ENCODE data around the gene GALNT18.

Gene GALNT18

DNA sequence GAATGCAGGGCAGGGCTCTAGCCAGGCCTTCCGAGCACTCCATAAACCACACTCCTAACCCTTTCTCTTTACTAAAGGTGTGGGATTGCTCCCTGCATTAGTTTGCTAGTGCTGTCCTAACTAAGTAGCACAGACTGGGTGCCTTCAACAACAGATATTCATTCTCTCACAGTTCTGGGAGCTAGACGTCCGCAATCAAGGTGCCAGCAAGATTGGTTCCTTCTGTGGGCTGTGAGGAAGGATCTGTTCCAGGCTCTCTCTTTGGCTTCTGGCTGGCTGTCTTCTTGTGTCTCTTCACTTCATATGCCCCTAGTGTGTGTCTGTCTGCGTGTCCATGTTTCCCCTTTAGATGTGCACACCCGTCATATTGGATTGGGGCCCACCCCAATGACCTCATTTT, 59.8 kb downstream of the GALNT18 start:
- peaks cover 20% of the 10 kb centered on the region for H3K4me1 ChIP-seq (ENCODE audit: insufficient read depth, low read length)
- H3K27ac ChIP-seq (ENCODE audit: low read depth, low read length) = no peak overlapping the region
- no peaks in the 10 kb centered on the region for H3K27me3 ChIP-seq (ENCODE audit: control insufficient read depth in 1 of 2, insufficient read depth in 2 of 2, low read length in 2 of 2)
- no peak overlapping the region for H3K4me3 ChIP-seq (ENCODE audit: low read depth in 1 of 2, low read length in 2 of 2)
- H3K36me3 ChIP-seq (ENCODE audit: insufficient read depth, low read length) = no peaks in the 10 kb centered on the region
- no peaks in the 10 kb centered on the region for H3K9me3 ChIP-seq (ENCODE audit: low read length)
- no peak overlapping the region for H3K9ac ChIP-seq (ENCODE audit: low read length)

GRCh38 chr11:11558826-11559225, 63.0 kb downstream of the GALNT18 start:
- Histone ChIP-seq H3K36me3 (ENCODE audit: insufficient read depth, low read length) (no peaks in the 10 kb centered on the region), H3K27me3 (ENCODE audit: control insufficient read depth in 1 of 2, insufficient read depth in 2 of 2, low read length in 2 of 2) (no peaks in the 10 kb centered on the region), H3K9ac (ENCODE audit: low read length) (no peak overlapping the region), H3K27ac (ENCODE audit: low read depth, low read length) (no peak overlapping the region), H3K4me3 (ENCODE audit: low read depth in 1 of 2, low read length in 2 of 2) (no peak overlapping the region), H3K4me1 (ENCODE audit: insufficient read depth, low read length) (peaks cover 30% of the 10 kb centered on the region), H3K9me3 (ENCODE audit: low read length) (no peaks in the 10 kb centered on the region)

DNA sequence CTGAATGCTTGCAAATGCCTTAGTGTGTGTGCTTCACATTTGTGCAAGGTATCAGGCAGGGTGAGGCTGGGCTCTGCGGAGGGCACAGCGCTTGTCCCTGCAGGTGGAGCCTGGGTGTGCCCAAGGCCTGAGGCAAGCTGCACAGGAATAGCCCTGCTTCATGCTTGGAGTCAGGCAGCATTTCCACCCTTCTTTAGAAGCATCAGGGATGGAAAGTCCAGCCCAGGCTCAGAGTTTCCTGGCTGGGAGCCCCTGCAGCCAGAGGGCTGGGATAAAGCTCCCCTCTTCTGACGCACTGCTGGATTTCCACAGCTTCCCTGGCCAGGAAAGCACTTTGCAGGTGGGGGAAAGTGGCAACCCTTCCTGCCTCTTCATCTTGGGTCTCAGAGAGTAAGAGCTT, 63.4 kb downstream of the GALNT18 start:
- Histone ChIP-seq H3K4me3 (ENCODE audit: low read depth in 1 of 2, low read length in 2 of 2) (no peak overlapping the region), H3K4me1 (ENCODE audit: insufficient read depth, low read length) (peaks cover 26% of the 10 kb centered on the region), H3K27ac (ENCODE audit: low read depth, low read length) (no peak overlapping the region)

GRCh38 chr11:11555208-11555607, 66.6 kb downstream of the GALNT18 start:
- Histone ChIP-seq H3K27ac (ENCODE audit: low read depth, low read length) (no peak overlapping the region), H3K9ac (ENCODE audit: low read length) (no peak overlapping the region), H3K27me3 (ENCODE audit: control insufficient read depth in 1 of 2, insufficient read depth in 2 of 2, low read length in 2 of 2) (no peaks in the 10 kb centered on the region), H3K4me1 (ENCODE audit: insufficient read depth, low read length) (peaks cover 14% of the 10 kb centered on the region), H3K36me3 (ENCODE audit: insufficient read depth, low read length) (no peaks in the 10 kb centered on the region), H3K4me3 (ENCODE audit: low read depth in 1 of 2, low read length in 2 of 2) (no peak overlapping the region), H3K9me3 (ENCODE audit: low read length) (no peaks in the 10 kb centered on the region)

More for the DNA sequence above, 63.4 kb downstream of the GALNT18 start:
- Histone ChIP-seq H3K36me3 (ENCODE audit: insufficient read depth, low read length) (no peaks in the 10 kb centered on the region), H3K9me3 (ENCODE audit: low read length) (no peaks in the 10 kb centered on the region), H3K27me3 (ENCODE audit: control insufficient read depth in 1 of 2, insufficient read depth in 2 of 2, low read length in 2 of 2) (no peaks in the 10 kb centered on the region), H3K9ac (ENCODE audit: low read length) (no peak overlapping the region)

GRCh38 chr11:11553573-11553972, 68.2 kb downstream of the GALNT18 start:
- no peaks in the 10 kb centered on the region for H3K27me3 ChIP-seq (ENCODE audit: control insufficient read depth in 1 of 2, insufficient read depth in 2 of 2, low read length in 2 of 2)
- H3K4me3 ChIP-seq (ENCODE audit: low read depth in 1 of 2, low read length in 2 of 2) = no peak overlapping the region
- H3K4me1 ChIP-seq (ENCODE audit: insufficient read depth, low read length) = peaks cover 18% of the 10 kb centered on the region
- no peak overlapping the region for H3K27ac ChIP-seq (ENCODE audit: low read depth, low read length)
- H3K9me3 ChIP-seq (ENCODE audit: low read length) = no peaks in the 10 kb centered on the region
- no peaks in the 10 kb centered on the region for H3K36me3 ChIP-seq (ENCODE audit: insufficient read depth, low read length)
- no peak overlapping the region for H3K9ac ChIP-seq (ENCODE audit: low read length)

DNA sequence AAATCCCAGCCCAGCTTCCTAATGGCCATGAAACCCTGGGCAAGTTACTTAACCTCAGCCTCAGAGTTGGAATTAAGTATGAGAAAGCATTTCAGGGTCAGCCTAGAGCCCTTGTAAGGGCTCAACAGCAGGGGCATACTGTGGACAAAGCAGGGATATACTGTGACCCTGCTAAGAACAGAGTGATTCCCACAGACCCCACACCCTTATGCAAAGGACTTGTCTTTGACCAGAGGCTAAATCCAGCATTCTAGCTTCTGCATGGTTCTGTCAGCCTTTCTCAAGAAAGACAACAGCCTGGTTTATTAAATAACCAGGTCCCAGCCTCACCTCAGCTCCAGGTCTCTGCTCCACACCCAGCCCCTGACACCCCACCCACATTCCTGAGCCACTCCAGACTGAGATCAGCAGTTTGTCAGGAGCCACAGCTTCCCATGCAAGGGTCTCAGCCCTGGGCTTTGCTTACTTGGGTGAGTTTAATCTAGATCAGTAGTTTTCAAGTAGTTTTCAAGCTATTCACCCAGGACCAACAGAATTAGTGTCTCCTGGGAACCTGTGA, 69.2 kb downstream of the GALNT18 start:
- Histone ChIP-seq H3K36me3 (ENCODE audit: insufficient read depth, low read length) (no peaks in the 10 kb centered on the region), H3K9ac (ENCODE audit: low read length) (no peak overlapping the region), H3K9me3 (ENCODE audit: low read length) (no peaks in the 10 kb centered on the region), H3K4me1 (ENCODE audit: insufficient read depth, low read length) (peaks cover 18% of the 10 kb centered on the region), H3K4me3 (ENCODE audit: low read depth in 1 of 2, low read length in 2 of 2) (no peak overlapping the region), H3K27ac (ENCODE audit: low read depth, low read length) (no peak overlapping the region), H3K27me3 (ENCODE audit: control insufficient read depth in 1 of 2, insufficient read depth in 2 of 2, low read length in 2 of 2) (no peaks in the 10 kb centered on the region)

DNA sequence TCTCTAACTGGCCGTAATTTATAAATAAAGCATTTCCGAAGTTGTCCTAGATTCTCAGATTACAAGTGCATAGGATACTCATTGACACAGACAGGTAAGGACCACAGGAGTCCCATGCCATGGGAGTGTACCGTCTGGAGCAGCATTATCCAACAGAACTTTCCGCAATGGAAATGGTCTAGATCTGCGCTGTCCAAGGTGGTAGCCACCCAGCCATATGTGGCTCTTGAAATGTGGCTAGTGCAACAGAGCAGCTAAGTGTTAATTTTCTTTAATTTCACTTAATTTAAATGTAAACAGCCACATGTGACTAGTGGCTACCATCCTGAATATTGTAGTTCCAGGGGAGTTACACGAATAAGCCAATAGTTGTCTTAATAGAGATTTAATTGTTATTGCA, 71.3 kb downstream of the GALNT18 start:
- no peak overlapping the region for H3K4me3 ChIP-seq (ENCODE audit: low read depth in 1 of 2, low read length in 2 of 2)
- H3K27ac ChIP-seq (ENCODE audit: low read depth, low read length) = no peak overlapping the region
- no peaks in the 10 kb centered on the region for H3K36me3 ChIP-seq (ENCODE audit: insufficient read depth, low read length)
- no peaks in the 10 kb centered on the region for H3K27me3 ChIP-seq (ENCODE audit: control insufficient read depth in 1 of 2, insufficient read depth in 2 of 2, low read length in 2 of 2)
- peaks cover 15% of the 10 kb centered on the region for H3K4me1 ChIP-seq (ENCODE audit: insufficient read depth, low read length)
- no peak overlapping the region for H3K9ac ChIP-seq (ENCODE audit: low read length)
- H3K9me3 ChIP-seq (ENCODE audit: low read length) = no peaks in the 10 kb centered on the region

DNA sequence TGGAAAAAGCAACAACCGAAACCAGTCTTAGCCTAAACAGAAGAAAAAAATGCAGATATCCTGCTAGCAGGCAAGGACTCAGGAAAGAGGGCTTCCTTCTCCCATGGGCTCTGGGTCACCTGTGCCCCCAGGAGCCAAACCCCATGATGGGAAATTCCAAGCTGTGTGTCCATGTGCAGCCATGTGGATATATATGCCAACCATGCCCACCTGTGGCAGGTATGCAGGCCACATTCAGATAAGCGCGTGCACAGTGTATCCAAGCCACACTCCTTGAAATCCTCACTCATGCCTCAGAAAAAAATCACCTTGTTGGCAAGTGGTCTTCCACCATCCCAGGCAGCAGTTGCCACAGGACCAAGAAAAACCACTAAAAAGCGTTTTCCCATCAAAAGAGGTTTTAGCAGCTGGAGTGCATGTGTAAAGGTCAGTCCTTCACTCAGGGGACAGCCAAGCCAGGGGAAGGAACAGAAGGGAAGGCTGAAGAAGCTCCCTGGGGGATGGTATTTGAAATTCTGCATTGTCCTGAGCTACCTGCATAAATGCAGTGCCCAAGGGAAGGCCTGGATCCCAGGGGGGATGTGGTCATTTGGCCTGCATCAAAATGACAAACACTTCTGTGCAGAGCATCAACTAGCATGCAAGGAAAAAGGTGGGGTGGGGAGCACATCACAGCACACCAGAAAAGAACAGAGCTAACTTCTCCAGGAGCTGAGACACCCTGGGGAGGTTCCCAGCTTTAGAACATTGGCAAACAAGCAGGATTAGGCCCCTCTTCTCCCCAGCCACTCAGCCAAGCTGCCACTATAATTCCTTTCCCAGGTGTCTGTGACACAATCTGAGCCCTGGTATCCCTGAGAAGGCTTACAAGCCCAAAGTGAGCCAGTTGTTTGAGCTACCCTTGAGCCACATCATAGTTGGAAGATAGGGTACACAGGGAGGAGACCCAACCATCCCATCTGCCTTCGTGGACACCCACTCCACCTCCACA, 76.2 kb downstream of the GALNT18 start:
- H3K27ac ChIP-seq (ENCODE audit: low read depth, low read length) = no peak overlapping the region
- no peaks in the 10 kb centered on the region for H3K27me3 ChIP-seq (ENCODE audit: control insufficient read depth in 1 of 2, insufficient read depth in 2 of 2, low read length in 2 of 2)
- no peak overlapping the region for H3K9ac ChIP-seq (ENCODE audit: low read length)
- peaks cover 4% of the 10 kb centered on the region for H3K4me1 ChIP-seq (ENCODE audit: insufficient read depth, low read length)
- no peaks in the 10 kb centered on the region for H3K36me3 ChIP-seq (ENCODE audit: insufficient read depth, low read length)
- H3K4me3 ChIP-seq (ENCODE audit: low read depth in 1 of 2, low read length in 2 of 2) = no peak overlapping the region
- no peaks in the 10 kb centered on the region for H3K9me3 ChIP-seq (ENCODE audit: low read length)

DNA sequence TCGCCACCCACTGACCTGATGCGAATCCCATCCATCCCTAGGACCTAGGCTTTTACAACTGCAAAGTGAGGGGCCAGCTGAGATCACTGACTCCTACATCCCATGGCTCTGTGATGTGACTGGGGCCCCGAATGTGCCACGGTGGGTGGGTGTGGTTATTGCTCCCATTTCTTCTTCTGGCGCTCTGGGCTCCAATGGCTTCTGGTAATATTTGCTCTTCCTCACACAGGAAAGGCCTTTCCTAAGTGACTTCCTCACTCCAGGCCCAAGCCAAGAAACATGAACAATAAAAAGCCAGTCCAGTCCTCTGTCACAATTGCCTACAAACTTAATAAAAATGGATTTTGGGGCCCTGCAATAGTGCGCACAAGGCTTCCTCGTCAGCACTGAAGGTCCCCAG, 78.1 kb downstream of the GALNT18 start:
- no peak overlapping the region for H3K27ac ChIP-seq (ENCODE audit: low read depth, low read length)
- no peaks in the 10 kb centered on the region for H3K27me3 ChIP-seq (ENCODE audit: control insufficient read depth in 1 of 2, insufficient read depth in 2 of 2, low read length in 2 of 2)
- H3K4me1 ChIP-seq (ENCODE audit: insufficient read depth, low read length) = peaks cover 10% of the 10 kb centered on the region
- no peaks in the 10 kb centered on the region for H3K36me3 ChIP-seq (ENCODE audit: insufficient read depth, low read length)
- H3K9ac ChIP-seq (ENCODE audit: low read length) = no peak overlapping the region
- H3K9me3 ChIP-seq (ENCODE audit: low read length) = no peaks in the 10 kb centered on the region
- no peak overlapping the region for H3K4me3 ChIP-seq (ENCODE audit: low read depth in 1 of 2, low read length in 2 of 2)

DNA sequence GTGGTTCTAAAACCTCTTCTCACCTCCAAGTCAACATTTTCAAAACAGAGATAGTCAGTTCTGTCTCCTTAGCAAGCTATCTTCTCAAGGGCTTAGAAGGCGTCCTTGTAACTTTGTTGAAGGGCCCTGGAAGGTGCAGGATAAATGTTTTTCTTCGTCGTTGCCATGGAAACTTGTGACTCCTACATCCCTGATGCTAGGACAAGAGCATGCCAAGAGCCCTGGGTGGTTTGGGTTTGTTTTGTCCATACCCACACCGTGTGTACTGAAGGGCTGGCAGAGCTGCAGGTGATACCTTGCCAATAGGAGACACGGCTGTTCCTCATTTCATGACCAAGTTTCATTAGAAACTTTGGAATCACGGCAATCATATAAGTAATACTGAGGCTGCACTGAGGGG, 81.6 kb downstream of the GALNT18 start:
- peaks cover 42% of the 10 kb centered on the region for H3K4me1 ChIP-seq (ENCODE audit: insufficient read depth, low read length)
- H3K4me3 ChIP-seq (ENCODE audit: low read depth in 1 of 2, low read length in 2 of 2) = no peak overlapping the region
- no peaks in the 10 kb centered on the region for H3K27me3 ChIP-seq (ENCODE audit: control insufficient read depth in 1 of 2, insufficient read depth in 2 of 2, low read length in 2 of 2)
- H3K36me3 ChIP-seq (ENCODE audit: insufficient read depth, low read length) = no peaks in the 10 kb centered on the region
- H3K27ac ChIP-seq (ENCODE audit: low read depth, low read length) = no peak overlapping the region
- H3K9ac ChIP-seq (ENCODE audit: low read length) = no peak overlapping the region
- no peaks in the 10 kb centered on the region for H3K9me3 ChIP-seq (ENCODE audit: low read length)

- no peak overlapping the region for H3K4me3 ChIP-seq (ENCODE audit: low read depth in 1 of 2, low read length in 2 of 2)
- H3K9ac ChIP-seq (ENCODE audit: low read length) = no peak overlapping the region
- peaks cover 55% of the 10 kb centered on the region for H3K4me1 ChIP-seq (ENCODE audit: insufficient read depth, low read length)
- no peaks in the 10 kb centered on the region for H3K27me3 ChIP-seq (ENCODE audit: control insufficient read depth in 1 of 2, insufficient read depth in 2 of 2, low read length in 2 of 2)
- no peaks in the 10 kb centered on the region for H3K9me3 ChIP-seq (ENCODE audit: low read length)
- no peaks in the 10 kb centered on the region for H3K36me3 ChIP-seq (ENCODE audit: insufficient read depth, low read length)
- H3K27ac ChIP-seq (ENCODE audit: low read depth, low read length) = no peak overlapping the region
Measured at GRCh38 chr11:11538277-11538960, 83.4 kb downstream of the GALNT18 start.
